ENCODE data around the gene ITGB3BP. TPM values are rescaled to one million over a fixed set of nuclear protein-coding genes. Genes with fewer than 3 reads are reported as not detected.

ITGB3BP gene, protein sequence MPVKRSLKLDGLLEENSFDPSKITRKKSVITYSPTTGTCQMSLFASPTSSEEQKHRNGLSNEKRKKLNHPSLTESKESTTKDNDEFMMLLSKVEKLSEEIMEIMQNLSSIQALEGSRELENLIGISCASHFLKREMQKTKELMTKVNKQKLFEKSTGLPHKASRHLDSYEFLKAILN
- 46.5 and 66.3 TPM in 2 replicates for total RNA-seq (2016; rRNA removed; fragmentation: Illumina TruSeq; extraction: Trizol)
- total RNA-seq (2016; cell fraction: cytosol; rRNA removed; fragmentation: Illumina TruSeq; extraction: Trizol; ENCODE audit: low read depth): 13.7 and 15.5 TPM in 2 replicates
- total RNA-seq (2016; cell fraction: insoluble cytoplasmic fraction; rRNA removed; fragmentation: Illumina TruSeq; extraction: Trizol): 46.1 and 68.7 TPM in 2 replicates
- 21.5 and 26.0 TPM in 2 replicates for total RNA-seq (2016; cell fraction: membrane; rRNA removed; fragmentation: Illumina TruSeq; extraction: Trizol)
- total RNA-seq (2016; cell fraction: nucleus; rRNA removed; fragmentation: Illumina TruSeq; extraction: Trizol): 48.5 and 48.7 TPM in 2 replicates
- 13.6 and 19.0 TPM in 2 replicates for polyA plus RNA-seq (2011; rRNA removed)
- 4.5 and 6.6 TPM in 2 replicates for polyA plus RNA-seq (2011; cell fraction: cytosol; rRNA removed)
- 7.7 and 8.5 TPM in 2 replicates for polyA plus RNA-seq (2011; cell fraction: nucleus; rRNA removed)
- polyA plus RNA-seq (2012): 16.5 and 28.3 TPM in 2 replicates
- polyA plus RNA-seq (2016; cell fraction: cytosol; fragmentation: Illumina TruSeq; extraction: Trizol; ENCODE audit: low read depth): 11.4 and 12.1 TPM in 2 replicates
- 49.2 and 53.3 TPM in 2 replicates for polyA plus RNA-seq (2016; cell fraction: insoluble cytoplasmic fraction; fragmentation: Illumina TruSeq; extraction: Trizol; ENCODE audit: low read depth)
- 18.0 and 19.2 TPM in 2 replicates for polyA plus RNA-seq (2016; cell fraction: membrane; fragmentation: Illumina TruSeq; extraction: Trizol; ENCODE audit: low read depth)
- polyA plus RNA-seq (2016; cell fraction: nucleus; fragmentation: Illumina TruSeq; extraction: Trizol; ENCODE audit: insufficient read depth, low read depth): 40.4 and 43.6 TPM in 2 replicates
- polyA minus RNA-seq (2011; rRNA and poly(A)+ RNA removed; ENCODE audit: low replicate concordance): 3.5 and 10.2 TPM in 2 replicates
- polyA minus RNA-seq (2011; cell fraction: cytosol; rRNA and poly(A)+ RNA removed): 1.8 and 4.3 TPM in 2 replicates
- polyA minus RNA-seq (2011; cell fraction: nucleus; rRNA and poly(A)+ RNA removed): 42.3 and 45.4 TPM in 2 replicates
- percentile 55 among the genes with signal in this experiment for Bru-seq, nascent RNA
- percentile 44 among the genes with signal in this experiment for BruChase-seq, experiment 1, labeled RNA remaining after a 6-hour chase
- percentile 57 among the genes with signal in this experiment for BruChase-seq, experiment 2, labeled RNA remaining after a 2-hour chase
- long read RNA-seq, experiment 1, transcript ITGB3BP-201 (9 exons, 948 nt): major isoform, 16 of 28 reads
- long read RNA-seq, experiment 1, partial matches to known transcripts: 5 of 28 reads
- long read RNA-seq, experiment 1, other reads (novel, unspliced or antisense): 7 of 28 reads
- long read RNA-seq, experiment 2, transcript ITGB3BP-201 (9 exons, 948 nt): major isoform, 15 of 24 reads
- long read RNA-seq, experiment 2, partial matches to known transcripts: 1 of 24 reads
- long read RNA-seq, experiment 2, other reads (novel, unspliced or antisense): 7 of 24 reads

- Histone ChIP-seq H3K9me3 (ENCODE audit: low read length) (no peaks in the 10 kb centered on the region), H3K4me2 (ENCODE audit: low read depth, low read length) (peak within 1 kb of the TSS; percentile 74), H4K20me1 (ENCODE audit: insufficient read depth, low read length) (no peaks in the 10 kb centered on the region), H3K4me3 (replicated peaks in 1 of 3; ENCODE audit: insufficient read depth in 1 of 3, low read depth in 2 of 3, low read length in 3 of 3) (peak within 1 kb of the TSS; percentile 74 to 85 (median 78)), H3K79me2 (ENCODE audit: insufficient read depth, low read length) (peaks cover 22% of the 10 kb centered on the region), H3K27ac (ENCODE audit: extremely low read length, insufficient read depth, low read length) (peak within 1 kb of the TSS; percentile 88), H3K36me3 (replicated peaks in 1 of 2; ENCODE audit: control insufficient read depth in 1 of 2, insufficient read depth in 2 of 2, low read length in 2 of 2) (no peaks in the 10 kb centered on the region), H3K27me3 (ENCODE audit: control insufficient read depth in 1 of 2, insufficient read depth in 2 of 2, low read length in 2 of 2) (peaks cover 0 to 4% of the 10 kb centered on the region in 2 experiments; a peak in 1 of 5 replicates), H2AFZ (ENCODE audit: low read length) (peak within 1 kb of the TSS; percentile 100), H3K4me1 (ENCODE audit: insufficient read depth, low read length) (peaks cover 23% of the 10 kb centered on the region), H3K9ac (ENCODE audit: insufficient read depth, low read depth, low read length) (peak within 1 kb of the TSS; percentile 78)
- in situ Hi-C loops (cut with HindIII; ENCODE audit: extremely low pct_ligation_motif_present, low pct_unique_long_range_greater_than_20kb) (no loop called here), intact Hi-C loops (cut with micrococcal nuclease; ENCODE audit: unreplicated experiment) (no loop called here)
- ChIA-PET CTCF (ENCODE audit: low intra/inter-chr PET ratio, low total read pairs) (no interaction called here), POLR2A (no interaction called here)
- ATAC-seq (peak; percentile 99), FAIRE-seq (peak; percentile 59), DNase-seq (ENCODE audit: low spot score) (peak; percentile 94)
- under 1% methylated on average over 22 of the region's 50 CpGs for WGBS (ENCODE audit: low lambda C conversion rate)
- BruUV-seq (replicated peaks): no TSS peak
- TF ChIP-seq HNRNPH1 (optimal IDR thresholded peaks at IDR 0.05; ENCODE audit: low read depth, low read length) (no peak), KMT2B (CRISPR knock-in tag; IDR thresholded peaks at IDR 0.05) (peak; percentile 99), AGO2 (optimal IDR thresholded peaks at IDR 0.05; ENCODE audit: low read depth, low read length) (no peak), MLXIP (CRISPR knock-in tag; IDR thresholded peaks at IDR 0.05; ENCODE audit: borderline replicate concordance) (no peak), RAD21 (CRISPR knock-in tag; IDR thresholded peaks at IDR 0.05) (peak; percentile 60), LCORL (IDR thresholded peaks at IDR 0.05) (no peak), LCORL (CRISPR knock-in tag; IDR thresholded peaks at IDR 0.05) (peak; percentile 65; the same call in 1 of the 2 replicates), ZNF616 (CRISPR knock-in tag; IDR thresholded peaks at IDR 0.05; ENCODE audit: low read depth) (peak; percentile 96; the same call in 1 of the 2 replicates), THAP11 (CRISPR knock-in tag; IDR thresholded peaks at IDR 0.05) (peak; percentile 93), ETV5 (CRISPR knock-in tag; IDR thresholded peaks at IDR 0.05; ENCODE audit: borderline replicate concordance) (peak; percentile 71; the same call in 1 of the 2 replicates), ZNF253 (CRISPR knock-in tag; IDR thresholded peaks at IDR 0.05; ENCODE audit: borderline replicate concordance) (no peak), SRSF4 (IDR thresholded peaks at IDR 0.05; ENCODE audit: low read depth, low read length, poor library complexity, severe bottlenecking) (no peak)
- TF ChIP-seq, protein P1, sequence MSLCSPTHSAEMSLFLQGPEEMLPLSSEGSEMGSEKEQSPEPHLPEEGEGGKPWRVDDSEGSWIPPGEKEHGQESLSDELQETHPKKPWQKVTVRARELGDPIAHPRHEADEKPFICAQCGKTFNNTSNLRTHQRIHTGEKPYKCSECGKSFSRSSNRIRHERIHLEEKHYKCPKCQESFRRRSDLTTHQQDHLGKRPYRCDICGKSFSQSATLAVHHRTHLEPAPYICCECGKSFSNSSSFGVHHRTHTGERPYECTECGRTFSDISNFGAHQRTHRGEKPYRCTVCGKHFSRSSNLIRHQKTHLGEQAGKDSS (CRISPR knock-in tag; IDR thresholded peaks at IDR 0.05; ENCODE audit: borderline replicate concordance, low read depth): peak; percentile 96; the same call in 1 of the 2 replicates
These were observed at the start of gene ITGB3BP, which contains the start of gene EFCAB7 for GRCh38 chr1:63522891-63523728. ITGB3BP (minus strand) TSS chr1:63523225; CDS start chr1:63523133, 92 bp downstream. EFCAB7 (plus strand) TSS chr1:63523525; CDS start chr1:63525573, 2,048 bp downstream.
